NCI-H2196 (cell line): ENCODE results near the gene NLE1.
"Not testable (repeated sequence)": the region's sequence is repeated elsewhere in the genome, so short reads cannot be mapped to it uniquely, and the experiment has no call there.

Source experiments
- DNase-seq: peaks from one replicate; lab custom pipeline; 2025; ENCODE audit not compliant: unreplicated experiment; lab: John Stamatoyannopoulos, UW

The NLE1 gene

DNA sequence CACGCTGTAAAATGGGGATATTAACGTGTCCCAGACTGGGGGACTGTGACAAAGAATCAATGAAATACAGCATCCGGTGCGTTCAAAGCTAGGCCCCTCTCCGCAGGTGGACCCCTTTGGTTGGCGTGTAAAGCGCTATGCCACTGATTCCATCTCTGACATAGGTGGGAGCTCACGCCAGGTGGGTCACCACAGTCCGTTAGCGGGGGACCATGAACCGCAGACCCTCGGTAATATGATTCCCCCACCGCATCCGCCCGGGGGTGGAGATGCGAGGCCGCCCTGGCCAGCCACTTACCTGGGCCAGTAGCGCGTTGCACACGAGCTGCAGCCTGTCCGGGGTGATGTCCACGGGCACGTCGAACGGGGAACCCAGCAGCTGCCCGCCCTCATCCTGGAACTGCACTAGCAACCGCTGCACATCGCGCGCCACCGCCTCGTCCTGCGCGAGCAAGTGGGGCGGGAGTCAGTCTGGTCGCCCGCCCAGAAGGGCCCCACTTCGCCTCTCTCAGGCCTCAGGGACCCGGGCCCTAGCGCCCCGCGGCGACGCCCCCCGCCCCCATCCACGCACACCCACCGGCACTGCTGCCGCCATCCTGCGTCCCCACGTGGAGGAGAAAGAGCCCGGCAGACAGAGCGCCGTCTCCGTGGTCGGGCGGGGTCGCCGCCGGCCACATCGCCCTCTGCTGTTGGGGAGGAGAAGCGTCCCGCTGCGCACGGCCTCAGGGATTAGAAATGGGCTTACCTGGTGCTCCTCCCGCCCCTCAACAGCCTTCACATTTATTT, at the start of gene NLE1:
Gene NLE1, minus strand, starts transcription at position 623 of the 786 bp plus-strand sequence. Its CDS starts 28 bp downstream, at position 595.
- peak; percentile 57 for DNase-seq

DNA sequence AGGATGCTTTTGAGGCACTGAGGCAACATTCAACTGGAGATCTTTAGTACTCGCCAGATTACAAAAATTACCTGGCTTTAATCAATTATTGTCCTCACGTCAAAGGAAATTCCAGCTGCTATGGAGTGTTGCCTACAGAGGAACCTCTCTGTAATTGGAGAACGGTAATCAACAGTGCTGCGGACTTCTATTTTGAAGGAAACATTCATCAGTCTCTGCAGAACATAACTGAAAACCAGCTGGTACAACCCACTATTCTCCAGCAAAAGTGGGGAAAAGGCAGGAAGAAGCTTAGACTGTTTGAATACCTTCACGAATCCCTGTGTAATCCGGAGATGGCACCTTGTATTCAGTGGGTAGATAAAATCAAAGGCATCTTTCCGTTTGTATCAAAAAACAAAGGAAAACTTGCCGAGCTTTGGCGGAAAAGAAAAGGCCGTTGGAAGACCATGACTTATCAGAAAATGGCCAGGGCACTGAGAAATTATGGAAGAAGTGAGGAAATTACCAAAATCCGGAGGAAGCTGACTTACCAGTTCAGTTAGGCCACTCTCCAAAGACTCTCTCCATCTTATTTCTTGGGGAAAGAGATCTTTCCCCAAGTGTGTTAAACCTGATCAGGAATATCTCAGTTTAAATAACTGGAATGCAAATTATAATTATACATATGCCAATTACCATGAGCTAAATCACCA, 49.0 kb upstream of the NLE1 start:
- DNase-seq, result no peak

DNA sequence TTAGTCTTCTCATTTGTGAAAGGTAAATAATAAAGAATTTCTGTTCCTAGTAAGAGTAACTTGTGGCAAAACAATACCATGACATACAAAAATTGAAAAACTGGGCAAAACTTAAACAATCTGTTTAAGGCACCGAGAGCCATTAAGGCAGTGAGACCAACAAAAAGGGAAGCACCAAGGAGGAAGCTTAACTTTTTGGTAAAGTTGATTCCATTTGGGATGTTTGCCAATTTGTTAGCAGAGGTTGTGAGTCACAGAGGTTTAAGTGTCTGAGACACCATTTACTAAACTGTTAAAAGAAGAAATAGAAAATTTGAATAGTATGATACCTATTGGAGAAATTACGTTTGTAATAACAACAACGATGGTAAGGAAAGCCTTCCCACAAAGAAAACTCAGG, 47.2 kb upstream of the NLE1 start:
- no peak for DNase-seq

DNA sequence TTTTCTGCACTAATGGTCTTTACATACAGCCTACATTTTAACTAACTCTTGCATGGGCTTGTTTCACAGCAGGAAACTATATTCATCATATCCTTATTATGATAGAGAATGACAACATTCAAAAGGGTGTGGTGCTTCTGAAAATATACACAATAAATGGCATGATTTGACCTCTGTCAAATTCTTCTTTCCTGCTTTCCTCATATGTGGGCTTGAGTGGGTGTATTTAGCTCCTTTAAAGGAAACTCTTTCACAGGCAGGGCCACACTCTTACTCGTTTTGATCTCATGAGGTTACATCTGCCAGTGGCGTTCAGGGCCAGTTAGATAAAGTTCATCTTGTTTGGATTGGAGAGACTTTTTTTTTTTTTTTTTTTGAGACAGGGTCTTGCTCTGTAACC, 46.0 kb upstream of the NLE1 start:
- DNase-seq, result no peak

DNA sequence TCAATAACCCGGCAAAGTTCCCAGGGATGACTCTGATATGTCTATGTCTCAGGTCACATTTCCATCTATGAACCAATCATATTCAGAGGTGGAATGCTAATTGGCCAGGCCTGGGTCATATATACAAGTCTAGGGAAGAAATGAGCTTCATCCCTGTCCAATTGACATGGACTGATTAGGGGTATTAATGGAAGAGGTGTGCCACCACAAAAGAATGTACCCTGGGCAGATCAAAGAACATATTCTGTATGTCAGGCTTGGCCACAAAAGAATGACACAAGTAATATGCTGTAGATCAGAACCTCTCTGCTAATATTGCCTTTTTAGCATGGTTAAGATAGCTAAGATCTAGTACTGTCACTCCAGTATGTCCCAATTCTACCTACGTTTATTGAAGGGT, 45.4 kb upstream of the NLE1 start:
- DNase-seq, result no peak

DNA sequence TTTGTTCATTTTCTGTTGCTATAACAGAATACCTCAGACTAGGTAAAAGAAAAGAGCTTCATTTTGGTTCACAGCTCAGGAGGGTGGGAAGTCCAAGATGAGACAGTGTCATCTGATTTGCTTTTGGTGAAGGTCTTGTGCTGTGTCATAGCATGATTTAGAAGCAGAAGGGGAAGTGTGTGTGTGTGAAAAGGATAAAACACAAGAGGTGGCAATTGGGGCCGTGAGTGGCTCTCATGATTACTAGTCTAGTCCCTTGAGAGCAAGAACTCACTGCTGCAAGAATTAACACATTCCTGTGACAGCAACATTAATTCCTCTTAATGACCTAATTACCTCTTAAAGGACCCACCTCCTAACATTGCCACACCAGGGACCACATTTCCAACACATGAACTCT, 43.7 kb upstream of the NLE1 start:
- no peak for DNase-seq

DNA sequence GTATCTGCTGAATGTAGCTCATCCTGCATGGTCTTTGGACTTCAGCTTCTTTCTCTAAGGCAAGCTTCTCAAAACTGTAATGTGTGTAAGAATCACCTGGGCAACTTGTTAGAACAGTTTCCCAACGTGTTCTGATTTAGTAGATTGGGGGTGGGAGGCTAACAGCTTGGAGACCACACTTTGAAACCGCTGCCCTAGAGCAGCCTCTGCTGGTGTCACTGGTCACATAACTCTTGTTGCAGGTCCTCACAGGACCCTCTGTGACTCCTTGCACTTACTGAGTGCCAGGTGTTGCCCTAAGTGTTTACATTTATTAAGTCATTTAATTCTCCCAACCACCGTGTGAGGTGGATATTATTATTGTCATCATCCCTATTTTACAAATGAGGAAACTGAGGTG, 42.2 kb upstream of the NLE1 start:
- DNase-seq, result no peak

DNA sequence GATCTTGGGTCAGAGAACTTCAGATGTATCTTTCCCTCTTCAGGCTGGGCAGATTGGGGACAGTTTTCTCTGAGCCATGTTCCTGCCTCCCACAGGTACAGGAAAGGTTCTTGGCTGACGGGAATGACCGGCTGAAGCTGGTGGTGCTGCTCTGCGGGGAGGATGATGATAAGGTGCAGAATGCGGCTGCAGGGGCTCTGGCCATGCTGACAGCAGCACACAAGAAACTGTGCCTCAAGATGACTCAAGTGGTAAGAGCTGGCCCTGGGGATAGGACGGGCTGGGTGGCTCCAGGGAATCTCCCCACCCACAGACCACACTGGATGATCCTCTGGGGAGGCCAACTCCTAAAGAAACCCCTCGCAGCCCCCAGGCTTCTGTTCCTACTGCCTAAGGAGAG, 41.2 kb upstream of the NLE1 start:
- no peak for DNase-seq

DNA sequence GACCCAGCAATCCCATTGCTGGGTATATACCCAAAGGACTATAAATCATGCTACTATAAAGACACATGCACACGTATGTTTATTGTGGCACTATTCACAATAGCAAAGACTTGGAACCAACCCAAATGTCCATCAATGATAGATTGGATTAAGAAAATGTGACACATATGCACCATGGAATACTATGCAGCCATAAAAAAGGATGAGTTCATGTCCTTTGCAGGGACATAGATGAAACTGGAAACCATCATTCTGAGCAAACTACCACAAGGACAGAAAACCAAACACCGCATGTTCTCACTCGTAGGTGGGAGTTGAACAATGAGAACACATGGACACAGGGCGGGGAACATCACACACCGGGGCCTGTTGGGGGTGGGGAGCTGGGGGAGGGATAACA, 37.3 kb upstream of the NLE1 start:
- DNase-seq, result not testable (repeated sequence)

DNA sequence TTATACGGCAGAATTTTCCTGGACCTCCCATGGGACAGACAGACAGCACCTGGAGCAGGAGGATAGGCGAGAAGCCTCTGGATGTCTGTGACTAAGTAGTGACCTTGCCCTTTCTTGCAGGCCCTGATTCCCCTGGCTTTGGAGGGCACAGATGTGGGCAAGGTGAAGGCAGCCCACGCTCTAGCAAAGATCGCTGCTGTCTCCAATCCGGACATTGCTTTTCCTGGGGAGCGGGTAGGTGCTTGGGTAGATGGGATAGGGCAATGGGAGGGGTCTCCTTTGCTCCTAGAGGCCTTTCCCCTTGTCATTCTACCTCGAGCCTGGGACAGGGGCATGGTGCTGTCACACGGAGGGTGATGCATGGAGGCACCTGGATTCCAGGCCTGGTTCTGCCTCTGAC, 34.8 kb upstream of the NLE1 start:
- no peak for DNase-seq

DNA sequence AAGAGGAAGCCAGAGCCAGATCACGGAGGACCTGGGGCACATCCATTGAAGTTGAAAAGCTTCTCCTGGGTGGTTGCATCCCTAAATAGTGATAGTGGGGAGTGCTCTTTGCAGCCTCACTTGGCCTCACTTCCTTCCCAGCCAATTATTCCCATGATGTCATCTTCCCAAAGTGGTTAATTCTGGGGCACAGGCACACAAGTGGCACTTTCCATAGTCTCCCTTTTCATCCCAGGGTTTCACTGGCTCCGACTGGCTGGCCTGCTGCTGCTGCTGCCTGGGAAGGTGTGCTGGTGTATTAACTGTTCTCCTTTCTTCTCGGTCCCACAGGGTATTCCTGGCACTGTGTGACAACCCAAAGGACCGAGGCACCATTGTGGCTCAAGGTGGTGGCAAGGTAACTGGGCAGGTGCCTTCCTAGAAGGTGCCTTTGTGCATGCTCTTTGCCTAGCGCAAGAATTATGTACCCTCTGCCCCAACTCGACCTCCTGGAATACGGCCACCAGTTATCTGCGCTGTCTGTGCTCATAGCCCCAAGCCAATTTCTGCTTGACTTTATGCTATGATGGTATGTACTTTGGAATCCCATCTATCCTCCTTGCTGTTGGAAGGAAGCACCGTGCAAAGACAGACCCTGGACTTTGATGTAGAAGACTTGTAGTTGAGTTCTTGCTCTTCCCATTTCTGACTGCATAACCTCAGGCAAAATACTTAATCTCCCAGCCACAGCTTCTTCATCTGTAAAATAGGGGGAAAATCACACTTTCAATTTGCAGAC, 33.7 kb upstream of the NLE1 start:
- DNase-seq, result no peak

DNA sequence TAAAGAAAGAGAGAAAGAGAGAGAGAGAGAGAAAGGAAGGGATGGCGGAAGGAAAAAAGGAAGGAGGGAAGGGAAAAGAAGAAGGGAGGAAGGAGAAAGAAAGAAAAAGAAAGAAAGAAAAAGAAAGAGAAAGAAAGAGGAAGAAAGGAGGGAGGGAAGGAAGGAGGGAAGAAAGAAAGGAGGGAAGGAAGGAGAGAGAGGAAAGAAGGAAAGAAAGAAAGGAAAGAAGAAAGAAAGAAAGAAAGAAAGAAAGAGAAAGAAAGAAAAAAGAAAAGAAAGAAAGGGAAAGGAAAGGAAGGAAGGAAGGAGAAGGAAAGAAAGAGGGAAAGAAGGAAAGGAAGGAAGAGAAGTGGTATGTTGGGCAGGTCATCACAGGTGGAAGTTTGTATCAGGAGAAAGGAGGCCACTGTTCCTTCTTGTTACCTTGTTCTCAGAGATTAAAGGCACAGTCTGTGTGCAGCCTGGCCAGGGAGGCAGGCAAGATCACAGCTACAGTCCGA, 32.8 kb upstream of the NLE1 start:
- DNase-seq, result no peak

DNA sequence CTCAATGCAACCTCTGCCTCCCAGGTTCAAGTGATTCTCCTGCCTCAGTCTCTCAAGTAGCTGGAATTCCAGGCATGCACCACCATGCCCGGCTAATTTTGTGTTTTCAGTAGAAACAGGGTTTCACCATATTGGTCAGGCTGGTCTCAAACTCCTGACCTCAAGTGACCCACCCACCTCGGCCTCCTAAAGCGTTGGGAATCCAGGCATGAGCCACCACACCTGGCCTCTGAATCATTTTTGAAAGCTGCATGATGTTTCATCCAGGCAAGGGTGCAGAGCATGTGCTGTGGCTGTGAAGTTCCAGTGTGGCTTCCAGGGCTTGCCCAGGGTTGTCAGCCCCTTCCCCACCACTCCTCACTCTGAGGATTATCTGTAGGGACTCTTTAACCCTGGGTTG, 30.2 kb upstream of the NLE1 start:
- not testable (repeated sequence) for DNase-seq

DNA sequence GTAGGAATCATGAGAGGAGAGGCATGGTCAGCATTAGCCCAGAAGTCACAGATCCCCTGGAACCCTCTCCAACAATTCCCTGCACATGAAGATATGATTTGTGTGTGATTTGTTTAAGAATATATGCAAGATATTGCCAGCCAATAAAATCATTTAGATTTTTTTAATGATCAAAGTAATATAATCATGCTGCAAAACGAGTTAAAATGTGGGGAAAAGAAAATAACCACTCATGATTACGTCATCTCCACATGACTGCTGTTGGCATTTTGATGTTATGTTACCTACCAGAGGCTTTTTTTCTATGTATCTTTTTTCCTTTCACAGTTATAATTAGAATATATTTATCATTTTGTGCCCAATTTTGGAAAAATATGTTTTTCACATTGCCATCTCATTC, 29.7 kb upstream of the NLE1 start:
- DNase-seq, result no peak

DNA sequence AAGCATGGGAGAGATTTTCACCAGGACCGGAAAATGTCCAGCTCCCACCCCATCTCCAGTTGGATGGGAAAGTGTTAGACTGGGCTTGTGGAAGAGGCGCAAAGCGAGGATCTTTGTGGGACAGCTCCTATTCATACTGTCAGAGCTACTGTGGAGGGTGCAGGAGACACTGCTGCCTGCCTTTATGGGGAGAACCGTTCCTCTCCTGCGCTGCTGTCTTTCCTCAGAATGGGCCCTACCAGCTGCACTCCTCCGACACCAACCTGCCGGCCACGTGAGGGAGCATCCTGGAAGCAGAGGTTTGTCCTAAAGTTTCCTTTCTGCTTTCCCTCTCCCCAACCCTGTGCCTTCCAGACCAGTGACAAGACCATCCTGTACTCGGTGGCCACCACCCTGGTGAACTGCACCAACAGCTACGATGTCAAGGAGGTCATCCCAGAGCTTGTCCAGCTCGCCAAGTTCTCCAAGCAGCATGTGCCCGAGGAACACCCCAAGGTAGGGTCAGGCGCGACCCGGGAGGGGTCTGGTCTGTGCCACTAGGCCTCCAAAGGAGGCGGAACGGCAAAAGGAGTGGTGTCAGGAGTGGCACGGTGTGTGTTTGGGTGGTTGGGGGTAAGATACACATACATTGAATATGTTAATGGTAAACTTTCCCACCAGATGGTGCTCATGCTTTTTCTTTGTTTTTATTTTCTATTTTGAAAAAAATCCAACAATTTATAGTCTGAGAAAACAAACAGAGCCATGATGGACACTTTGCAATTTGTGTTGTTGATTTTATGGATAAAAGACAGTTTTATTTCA, 29.1 kb upstream of the NLE1 start:
- DNase-seq, result peak; percentile 0

DNA sequence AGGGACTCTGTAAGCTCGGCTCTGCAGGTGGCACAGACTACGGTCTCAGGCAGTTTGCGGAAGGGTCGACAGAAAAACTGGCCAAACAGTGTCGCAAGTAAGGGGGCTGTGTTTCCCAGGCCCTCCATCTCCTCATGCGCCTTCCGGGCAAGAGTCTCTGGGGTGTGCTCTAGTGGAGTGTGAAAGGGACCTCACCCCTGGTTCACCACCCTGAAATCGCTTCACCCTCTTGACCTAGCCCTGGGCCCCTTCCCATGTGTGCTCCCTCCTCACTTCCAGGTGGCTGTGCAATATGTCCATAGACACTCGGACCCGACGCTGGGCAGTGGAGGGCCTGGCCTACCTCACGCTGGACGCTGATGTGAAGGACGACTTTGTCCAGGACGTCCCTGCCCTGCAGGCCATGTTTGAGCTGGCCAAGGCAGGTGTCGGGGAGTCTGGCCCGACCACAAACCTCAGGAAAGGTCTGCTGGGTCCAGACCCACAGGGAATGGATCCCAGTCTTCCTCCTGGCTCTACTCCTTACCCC, 27.8 kb upstream of the NLE1 start:
- no peak for DNase-seq

DNA sequence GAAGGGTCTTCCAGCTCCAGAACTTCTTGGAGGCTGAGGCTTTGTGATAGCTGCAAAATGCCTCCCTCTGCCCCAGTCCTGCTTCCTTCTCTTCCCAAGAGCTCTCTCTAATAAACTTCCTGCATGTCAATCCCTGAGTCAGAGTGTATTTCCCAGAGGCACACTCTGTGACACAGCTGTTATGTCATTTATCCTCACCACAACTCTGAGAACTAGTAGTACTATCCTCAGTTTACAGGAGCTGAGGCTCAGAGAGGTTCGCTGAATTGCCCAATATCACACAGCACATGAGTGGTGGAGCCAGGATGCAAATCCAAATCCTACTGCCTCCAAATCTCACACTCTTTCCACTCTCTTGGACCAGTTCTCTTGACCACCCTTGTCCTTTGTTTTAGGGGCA, 25.6 kb upstream of the NLE1 start:
- no peak for DNase-seq

DNA sequence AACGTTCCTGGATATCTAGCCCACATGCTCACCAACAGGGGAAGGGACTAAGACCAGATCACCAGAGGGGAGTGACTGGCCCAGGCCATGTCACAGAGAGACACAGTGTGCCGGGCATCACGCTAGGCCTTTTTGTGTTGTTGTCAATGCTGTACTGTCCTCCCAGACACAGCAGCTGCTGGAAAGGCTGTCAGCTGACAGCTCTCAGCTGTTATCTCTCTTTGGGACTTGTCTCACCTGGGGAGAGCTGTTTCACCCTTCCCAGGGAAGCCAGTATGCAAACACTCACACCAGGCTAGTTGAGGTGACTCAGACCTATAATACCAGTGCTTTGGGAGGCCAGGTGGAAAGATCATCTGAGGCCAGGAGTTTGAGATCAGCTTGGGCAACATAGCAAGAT, 24.9 kb upstream of the NLE1 start:
- no peak for DNase-seq

DNA sequence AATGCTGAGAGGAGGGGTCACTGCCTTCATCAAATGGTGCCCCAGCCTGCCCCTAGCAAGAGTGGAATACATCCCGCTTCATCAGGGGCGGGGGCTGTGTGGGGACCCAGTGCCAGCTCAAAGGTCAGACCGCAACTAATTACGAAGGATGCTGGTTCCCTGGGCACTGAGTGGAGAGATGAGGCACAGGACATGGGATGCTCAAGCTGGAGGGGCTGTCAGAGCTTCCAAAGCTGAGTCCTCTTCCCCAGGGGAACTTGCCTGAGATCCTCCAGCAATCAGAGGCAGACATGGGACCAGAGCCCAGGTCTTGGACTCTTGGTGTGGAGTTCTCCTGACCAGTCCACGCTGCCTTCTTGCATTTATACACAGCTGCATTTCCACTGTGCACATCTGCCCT, 24.4 kb upstream of the NLE1 start:
- DNase-seq, result no peak

DNA sequence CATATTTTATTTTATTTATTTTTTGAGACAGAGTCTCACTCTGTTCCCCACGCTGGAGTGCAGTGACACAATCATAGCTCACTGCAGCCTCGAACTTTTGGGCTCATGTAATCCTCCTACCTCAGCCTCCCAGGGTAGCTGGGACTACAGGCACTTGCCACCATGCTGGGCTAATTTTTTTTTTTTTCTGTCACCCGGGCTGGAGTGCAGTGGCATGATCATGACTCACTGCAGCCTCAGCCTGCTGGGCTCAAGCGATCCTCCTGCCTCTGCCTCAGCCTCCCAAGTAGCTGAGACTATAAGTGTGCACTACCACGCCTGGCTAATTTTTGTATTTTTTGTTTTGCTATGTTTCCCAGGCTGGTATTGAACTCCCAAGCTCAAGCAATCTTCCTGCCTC, 22.6 kb upstream of the NLE1 start:
- DNase-seq, result no peak

DNA sequence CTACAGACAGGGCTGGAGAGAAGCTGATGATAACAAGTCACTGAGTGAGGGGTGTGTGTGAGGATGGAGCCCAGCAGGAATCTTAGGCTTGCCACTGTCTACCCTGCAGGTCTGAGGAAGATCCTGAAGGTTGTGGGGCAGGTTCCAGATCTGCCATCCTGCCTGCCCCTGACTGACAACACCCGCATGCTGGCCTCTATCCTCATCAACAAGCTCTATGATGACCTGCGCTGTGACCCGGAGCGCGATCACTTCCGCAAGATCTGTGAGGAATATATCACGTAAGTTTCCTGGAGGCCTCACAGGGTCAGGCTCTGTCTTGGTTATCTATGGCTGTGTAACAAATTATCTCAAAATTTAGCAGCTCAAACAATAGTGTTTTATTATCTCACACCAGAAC, 21.8 kb upstream of the NLE1 start:
- no peak for DNase-seq
